ENCODE measurements around the gene HSD17B13.
"Not testable (repeated sequence)": the region's sequence is repeated elsewhere in the genome, so short reads cannot be mapped to it uniquely, and the experiment has no call there.

HSD17B13 gene

GRCh38 chr4:87315000-87315399 lies 7.7 kb downstream of the HSD17B13 start:
- DNase-seq: not testable (repeated sequence)

GRCh38 chr4:87313756-87314155 lies 8.9 kb downstream of the HSD17B13 start:
- DNase-seq: no peak

- no peak for DNase-seq
These were observed 11.0 kb downstream of the HSD17B13 start for GRCh38 chr4:87311684-87312083.

GRCh38 chr4:87310691-87311335 lies 11.9 kb downstream of the HSD17B13 start:
- DNase-seq: no peak

GRCh38 chr4:87309625-87310024 lies 13.1 kb downstream of the HSD17B13 start:
- no peak for DNase-seq

- DNase-seq: no peak
These were observed 16.6 kb downstream of the HSD17B13 start for GRCh38 chr4:87306056-87306455.

GRCh38 chr4:87305562-87305961 lies 17.1 kb downstream of the HSD17B13 start:
- no peak for DNase-seq

GRCh38 chr4:87304745-87305432 lies 17.8 kb downstream of the HSD17B13 start:
- no peak for DNase-seq

GRCh38 chr4:87299898-87300297 lies 22.8 kb downstream of the HSD17B13 start:
- no peak for DNase-seq

- DNase-seq: no peak
These were observed 24.3 kb downstream of the HSD17B13 start for GRCh38 chr4:87298362-87298761.

GRCh38 chr4:87294911-87295310 lies 27.8 kb downstream of the HSD17B13 start:
- not testable (repeated sequence) for DNase-seq

GRCh38 chr4:87293889-87294288 lies 28.8 kb downstream of the HSD17B13 start:
- DNase-seq: not testable (repeated sequence)

- DNase-seq: no peak
These were observed 35.7 kb downstream of the HSD17B13 start for GRCh38 chr4:87286970-87287369.

- not testable (repeated sequence) for DNase-seq
These were observed 38.4 kb downstream of the HSD17B13 start for GRCh38 chr4:87284268-87284667.

- DNase-seq: no peak
These were observed 39.5 kb downstream of the HSD17B13 start for GRCh38 chr4:87283151-87283550.

GRCh38 chr4:87281603-87282002 lies 41.1 kb downstream of the HSD17B13 start:
- no peak for DNase-seq

- no peak for DNase-seq
These were observed 44.3 kb downstream of the HSD17B13 start for GRCh38 chr4:87278335-87278794.

- no peak for DNase-seq
These were observed 47.4 kb downstream of the HSD17B13 start for GRCh38 chr4:87275311-87275710.

- DNase-seq: no peak
These were observed 47.9 kb downstream of the HSD17B13 start for GRCh38 chr4:87274803-87275202.

- no peak for DNase-seq
These were observed 48.4 kb downstream of the HSD17B13 start for GRCh38 chr4:87274327-87274726.

GRCh38 chr4:87270825-87271224 lies 51.9 kb downstream of the HSD17B13 start:
- no peak for DNase-seq

- DNase-seq: no peak
These were observed 52.5 kb downstream of the HSD17B13 start for GRCh38 chr4:87270144-87270543.

- no peak for DNase-seq
These were observed 54.3 kb downstream of the HSD17B13 start for GRCh38 chr4:87268411-87268810.

- DNase-seq: no peak
These were observed 55.7 kb downstream of the HSD17B13 start for GRCh38 chr4:87266986-87267385.

- no peak for DNase-seq
These were observed 59.8 kb downstream of the HSD17B13 start for GRCh38 chr4:87262886-87263285.

Measured in activated CD4-positive, alpha-beta T cell treated with anti-CD3 and anti-CD28 coated beads for 1 hour (primary cell).